Vagina (tissue), 2 donors: ENCODE measurements around the gene RNU5B-1. TPM values are rescaled to one million over a fixed set of nuclear protein-coding genes. Genes with fewer than 3 reads are reported as not detected.

Experiments used
- DNase-seq, 2 donors: peaks; one replicate each; pipeline ENCODE4 v3.0.0-alpha.2; 2017; ENCODE audit errors: extremely low spot score in 2 of 2
- H3K27ac ChIP-seq: fragments of 200-600 bp; sonication (generic); one replicate; pipeline ENCODE4 v1.5.1; 2019
- H3K27me3 ChIP-seq: fragments of 200-600 bp; sonication (generic); one replicate; pipeline ENCODE4 v1.5.1; 2019
- H3K36me3 ChIP-seq, 2 donors: fragments of 200-600 bp; sonication (generic); one replicate each; pipeline ENCODE4 v1.5.1; 2017 to 2019
- H3K4me1 ChIP-seq: fragments of 200-600 bp; sonication (generic); one replicate; pipeline ENCODE4 v1.5.1; 2019
- H3K4me3 ChIP-seq, 2 donors: fragments of 200-600 bp; sonication (generic); 1 replicate in 1 of 2; 2 replicates in 1 of 2; pipeline ENCODE4 v1.5.1; 2016 to 2019
- H3K9me3 ChIP-seq: fragments of 200-600 bp; sonication (generic); one replicate; pipeline ENCODE4 v1.5.1; 2019
- POLR2A ChIP-seq, 2 donors: fragments of 450-650 bp; IDR thresholded peaks; one replicate each; pipeline ENCODE4 v1.6.1; 2017; ENCODE audit warnings: antibody characterized with exemption in 2 of 2, mild to moderate bottlenecking in 2 of 2, moderate library complexity in 2 of 2
- POLR2AphosphoS5 ChIP-seq, 2 donors: sonication (generic); formaldehyde crosslinking; IDR thresholded peaks; one replicate each; pipeline ENCODE4 v1.9.0; 2017; ENCODE audit warnings: antibody characterized with exemption in 2 of 2, mild to moderate bottlenecking in 2 of 2, low read depth in 1 of 2; ENCODE audit not compliant: insufficient read depth in 1 of 2
- intact Hi-C: fragments of 100-400 bp; cut with DNase I; formaldehyde crosslinking; loops from one replicate; pipeline ENCODE4 v1.15.1; 2023
- total RNA-seq: library from RNA; depleted of rRNA; stranded (reverse); fragments of >200 nt; gene quantifications from one replicate; pipeline ENCODE4 v1.2.3, GENCODE V29; 2016
- TF ChIP-seq, protein P1 (sequence below), 3 experiments: fragments of 450-650 bp in 2 of 3; fragments of 200-600 bp in 1 of 3; sonication (generic) in 1 of 3; IDR thresholded peaks; one replicate each; pipeline ENCODE4 v1.5.1; 2017 to 2019; ENCODE audit warnings: antibody characterized with exemption in 3 of 3, mild to moderate bottlenecking in 2 of 3, moderate library complexity in 2 of 3

Gene RNU5B-1
- total RNA-seq, 1 donor from 2014 or later = not detected

DNA sequence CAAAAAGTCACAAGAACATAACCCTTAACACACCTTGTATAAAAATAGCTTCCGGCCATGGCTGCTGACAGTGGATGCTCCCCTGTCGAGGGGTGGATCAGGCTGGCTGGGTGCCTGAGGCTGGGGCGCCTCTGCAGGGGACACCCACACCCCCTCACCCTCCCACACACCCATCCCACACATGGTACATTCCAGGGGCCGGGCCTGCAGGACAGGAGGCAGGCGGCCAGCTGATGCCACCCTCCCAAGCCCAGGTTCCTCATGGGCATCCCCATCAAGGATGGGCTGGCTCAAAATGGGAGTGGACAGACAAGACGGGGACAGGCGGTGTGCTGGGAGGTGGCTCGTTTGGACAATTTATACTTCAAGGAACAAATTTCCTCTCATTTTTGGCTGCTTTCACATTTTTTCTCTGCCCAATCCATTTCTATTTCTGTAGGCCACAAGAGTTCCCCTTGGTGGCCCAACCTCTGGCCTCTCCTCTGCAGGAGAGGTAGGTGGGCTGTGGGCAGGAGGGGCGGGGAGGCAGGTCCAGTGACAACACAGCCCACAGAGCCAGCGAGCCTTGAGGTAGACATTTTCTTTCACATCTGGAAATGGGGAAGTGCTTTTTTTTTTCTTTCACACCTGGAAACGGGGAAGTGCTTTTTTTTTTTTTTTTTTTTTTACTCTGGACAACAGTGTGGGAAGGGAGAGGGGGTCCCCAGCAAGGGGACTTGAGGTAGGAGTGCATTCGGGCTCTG, 23.3 kb downstream of the RNU5B-1 start:
- Histone ChIP-seq H3K36me3 (no peaks in the 10 kb centered on the region), H3K4me1 (no peaks in the 10 kb centered on the region), H3K9me3 (no peaks in the 10 kb centered on the region), H3K4me3 (no peak overlapping the region), H3K27ac (no peak overlapping the region), H3K27me3 (no peaks in the 10 kb centered on the region)
- no peak for DNase-seq
- intact Hi-C loops = no loop called here
- no peak for TF ChIP-seq POLR2A (IDR thresholded peaks at IDR 0.05)
- TF ChIP-seq, protein P1, sequence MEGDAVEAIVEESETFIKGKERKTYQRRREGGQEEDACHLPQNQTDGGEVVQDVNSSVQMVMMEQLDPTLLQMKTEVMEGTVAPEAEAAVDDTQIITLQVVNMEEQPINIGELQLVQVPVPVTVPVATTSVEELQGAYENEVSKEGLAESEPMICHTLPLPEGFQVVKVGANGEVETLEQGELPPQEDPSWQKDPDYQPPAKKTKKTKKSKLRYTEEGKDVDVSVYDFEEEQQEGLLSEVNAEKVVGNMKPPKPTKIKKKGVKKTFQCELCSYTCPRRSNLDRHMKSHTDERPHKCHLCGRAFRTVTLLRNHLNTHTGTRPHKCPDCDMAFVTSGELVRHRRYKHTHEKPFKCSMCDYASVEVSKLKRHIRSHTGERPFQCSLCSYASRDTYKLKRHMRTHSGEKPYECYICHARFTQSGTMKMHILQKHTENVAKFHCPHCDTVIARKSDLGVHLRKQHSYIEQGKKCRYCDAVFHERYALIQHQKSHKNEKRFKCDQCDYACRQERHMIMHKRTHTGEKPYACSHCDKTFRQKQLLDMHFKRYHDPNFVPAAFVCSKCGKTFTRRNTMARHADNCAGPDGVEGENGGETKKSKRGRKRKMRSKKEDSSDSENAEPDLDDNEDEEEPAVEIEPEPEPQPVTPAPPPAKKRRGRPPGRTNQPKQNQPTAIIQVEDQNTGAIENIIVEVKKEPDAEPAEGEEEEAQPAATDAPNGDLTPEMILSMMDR (IDR thresholded peaks at IDR 0.05) = no peak
- TF ChIP-seq POLR2AphosphoS5 (IDR thresholded peaks at IDR 0.05; ENCODE audit: insufficient read depth in 1 of 2, low read depth in 1 of 2) = no peak

- Histone ChIP-seq H3K36me3 (no peaks in the 10 kb centered on the region), H3K4me3 (no peak overlapping the region), H3K27me3 (no peaks in the 10 kb centered on the region), H3K27ac (no peak overlapping the region), H3K9me3 (no peaks in the 10 kb centered on the region), H3K4me1 (no peaks in the 10 kb centered on the region)
- intact Hi-C loops = no loop called here
- DNase-seq = no peak
- TF ChIP-seq, protein P1 (IDR thresholded peaks at IDR 0.05) = no peak
- no peak for TF ChIP-seq POLR2AphosphoS5 (IDR thresholded peaks at IDR 0.05; ENCODE audit: insufficient read depth in 1 of 2, low read depth in 1 of 2)
- TF ChIP-seq POLR2A (IDR thresholded peaks at IDR 0.05) = no peak
Measured at GRCh38 chr15:65328506-65329287, 24.2 kb downstream of the RNU5B-1 start.

DNA sequence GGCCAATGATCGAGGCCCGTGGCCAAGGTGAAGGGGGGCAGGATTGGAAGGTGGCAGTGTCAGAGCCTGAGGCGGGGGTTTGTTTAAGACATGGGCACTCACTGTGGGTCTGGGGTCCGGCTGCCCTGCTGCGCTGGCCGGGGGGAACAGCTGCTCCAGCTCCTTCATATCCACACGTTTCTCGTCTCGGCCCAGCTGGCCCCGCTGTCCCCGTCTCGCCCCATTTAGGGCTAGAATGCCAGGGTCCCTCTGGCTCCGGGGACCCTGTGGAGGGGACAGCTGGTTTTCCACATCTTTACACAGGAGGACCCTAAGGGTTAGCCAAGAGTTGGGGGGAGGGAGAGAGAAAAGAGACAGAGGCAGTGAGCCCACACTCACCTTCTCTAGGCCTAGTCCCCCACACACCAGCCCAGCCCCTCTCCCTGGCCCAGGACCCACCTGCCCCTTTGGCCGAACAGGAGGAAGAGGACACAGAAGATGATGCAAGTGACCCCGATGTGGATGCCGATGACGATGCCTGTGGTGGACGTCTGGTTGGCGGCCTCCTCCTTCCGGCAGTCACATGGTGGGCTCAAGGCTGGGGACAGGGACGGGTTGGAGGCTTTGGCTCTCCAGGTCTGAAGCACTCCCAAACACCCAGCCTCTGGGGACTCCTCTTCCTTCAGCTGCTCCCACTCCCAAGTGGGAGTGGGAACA, 25.0 kb downstream of the RNU5B-1 start:
- Histone ChIP-seq H3K27me3 (no peaks in the 10 kb centered on the region), H3K4me3 (no peak overlapping the region), H3K9me3 (no peaks in the 10 kb centered on the region), H3K4me1 (no peaks in the 10 kb centered on the region), H3K36me3 (no peaks in the 10 kb centered on the region), H3K27ac (no peak overlapping the region)
- intact Hi-C loops = no loop called here
- DNase-seq = no peak
- TF ChIP-seq POLR2AphosphoS5 (IDR thresholded peaks at IDR 0.05; ENCODE audit: insufficient read depth in 1 of 2, low read depth in 1 of 2) (no peak), POLR2A (IDR thresholded peaks at IDR 0.05) (no peak)
- TF ChIP-seq, protein P1 (IDR thresholded peaks at IDR 0.05) = no peak

DNA sequence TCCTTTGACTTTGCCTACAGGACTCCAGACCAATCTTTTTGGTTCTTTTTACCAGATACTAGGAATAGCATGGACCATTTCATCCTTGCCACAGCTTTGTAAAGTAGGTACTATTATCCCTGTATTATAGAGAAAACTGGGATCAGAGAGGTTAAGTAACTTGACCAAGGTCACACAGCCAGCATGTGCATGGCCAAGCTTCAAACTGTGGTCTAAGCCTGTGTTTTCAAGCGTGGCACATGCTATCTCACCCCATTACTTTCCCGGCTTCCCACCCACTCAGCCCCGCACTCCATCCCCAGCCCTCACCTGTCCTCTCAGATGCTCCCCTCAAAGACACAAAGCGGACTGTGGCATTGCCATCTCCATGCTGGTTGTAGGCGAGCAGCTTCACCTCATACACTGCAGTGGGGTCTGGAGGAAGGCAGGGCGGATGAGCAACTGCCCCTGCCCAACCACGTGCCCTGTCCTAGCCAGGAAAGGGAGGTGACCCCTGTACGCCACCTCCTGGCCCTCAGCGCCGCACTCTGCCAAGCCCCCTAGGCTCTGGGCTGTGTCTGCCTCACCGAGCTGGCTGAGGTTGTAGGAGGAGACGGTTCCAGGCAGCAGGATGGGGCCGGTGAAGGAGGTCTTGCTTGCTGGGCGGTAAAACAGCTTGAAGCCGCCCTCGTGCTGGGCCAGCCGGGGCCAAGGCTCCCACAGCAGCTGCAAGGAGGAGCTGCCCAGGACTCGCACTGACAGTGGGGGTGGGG, 25.7 kb downstream of the RNU5B-1 start:
- TF ChIP-seq, protein P1 (IDR thresholded peaks at IDR 0.05) = no peak
- TF ChIP-seq POLR2AphosphoS5 (IDR thresholded peaks at IDR 0.05; ENCODE audit: insufficient read depth in 1 of 2, low read depth in 1 of 2) (no peak), POLR2A (IDR thresholded peaks at IDR 0.05) (no peak)
- H3K27ac ChIP-seq = no peak overlapping the region
- no peak for DNase-seq
- H3K4me1 ChIP-seq = no peaks in the 10 kb centered on the region
- intact Hi-C loops = no loop called here
- H3K9me3 ChIP-seq = no peaks in the 10 kb centered on the region
- no peaks in the 10 kb centered on the region for H3K27me3 ChIP-seq
- H3K4me3 ChIP-seq = no peak overlapping the region
- H3K36me3 ChIP-seq = no peaks in the 10 kb centered on the region
